H9 (cell line): Measurements from ENCODE around the gene KDSR. TPM values are rescaled to one million over a fixed set of nuclear protein-coding genes. Genes with fewer than 3 reads are reported as not detected.

Source experiments
- DNase-seq: peaks from one replicate; pipeline ENCODE4 v3.0.0-alpha.2; 2017
- H2AFZ ChIP-seq: one replicate; pipeline ENCODE4 v1.6.1; 2013; ENCODE audit warnings: mild to moderate bottlenecking, low read length, control low read depth, moderate library complexity
- H2AK5ac ChIP-seq: 2 replicates; pipeline ENCODE4 v1.6.1; 2013; ENCODE audit warnings: low read length, control low read depth, mixed read lengths; ENCODE audit not compliant: insufficient read length
- H2BK120ac ChIP-seq: one replicate; pipeline ENCODE4 v1.6.1; 2013; ENCODE audit warnings: low read depth, mild to moderate bottlenecking, low read length, control low read depth, inconsistent platforms; ENCODE audit not compliant: poor library complexity, severe bottlenecking
- H2BK12ac ChIP-seq: 2 replicates; pipeline ENCODE4 v1.6.1; 2013; ENCODE audit warnings: low read length, control low read depth, mixed read lengths, low read depth; ENCODE audit not compliant: insufficient read length
- H2BK15ac ChIP-seq: 2 replicates; pipeline ENCODE4 v1.6.1; 2013; ENCODE audit warnings: low read depth, low read length, control low read depth
- H2BK20ac ChIP-seq: one replicate; pipeline ENCODE4 v1.6.1; 2013; ENCODE audit warnings: low read depth, mild to moderate bottlenecking, low read length, control low read depth, inconsistent platforms; ENCODE audit not compliant: poor library complexity, severe bottlenecking
- H2BK5ac ChIP-seq: 2 replicates; pipeline ENCODE4 v1.6.1; 2013; ENCODE audit warnings: low read length, control low read depth, mixed read lengths; ENCODE audit not compliant: insufficient read length
- H3K14ac ChIP-seq: 2 replicates; pipeline ENCODE4 v1.6.1; 2013; ENCODE audit warnings: low read length, control low read depth; ENCODE audit not compliant: insufficient read depth
- H3K18ac ChIP-seq: 2 replicates; pipeline ENCODE4 v1.6.1; 2013; ENCODE audit warnings: low read depth, mild to moderate bottlenecking, mixed read lengths, low read length, control low read depth; ENCODE audit not compliant: insufficient read length
- H3K23ac ChIP-seq: 2 replicates; pipeline ENCODE4 v1.6.1; 2013; ENCODE audit warnings: low read length, control low read depth, mixed read lengths, low read depth; ENCODE audit not compliant: insufficient read length
- H3K23me2 ChIP-seq: 2 replicates; pipeline ENCODE4 v1.6.1; 2013; ENCODE audit warnings: low read depth, mild to moderate bottlenecking, mixed read lengths, low read length, control low read depth; ENCODE audit not compliant: insufficient read length, poor library complexity, severe bottlenecking
- H3K27ac ChIP-seq: 2 replicates; pipeline ENCODE4 v1.5.1; 2013; ENCODE audit warnings: low read length, control low read depth, mixed read lengths, low read depth; ENCODE audit not compliant: insufficient read length
- H3K27me3 ChIP-seq: 2 replicates; pipeline ENCODE4 v1.6.1; 2013; ENCODE audit warnings: low read length, control low read depth, inconsistent platforms; ENCODE audit not compliant: insufficient read depth
- H3K4ac ChIP-seq: 2 replicates; pipeline ENCODE4 v1.6.1; 2013; ENCODE audit warnings: low read depth, mild to moderate bottlenecking, control low read depth, inconsistent platforms, low read length, moderate library complexity
- H3K4me1 ChIP-seq: 2 replicates; pipeline ENCODE4 v1.6.1; 2013; ENCODE audit warnings: low read length, control low read depth, inconsistent platforms; ENCODE audit not compliant: insufficient read depth
- H3K4me2 ChIP-seq: 2 replicates; pipeline ENCODE4 v1.6.1; 2013; ENCODE audit warnings: low read length, control low read depth, mixed read lengths; ENCODE audit not compliant: insufficient read length, insufficient read depth
- H3K56ac ChIP-seq: 2 replicates; pipeline ENCODE4 v1.6.1; 2013; ENCODE audit warnings: low read depth, mild to moderate bottlenecking, mixed read lengths, low read length, control low read depth; ENCODE audit not compliant: insufficient read length
- H3K79me1 ChIP-seq: 2 replicates; pipeline ENCODE4 v1.6.1; 2013; ENCODE audit warnings: low read depth, mild to moderate bottlenecking, moderate library complexity, low read length, control low read depth, inconsistent platforms; ENCODE audit not compliant: insufficient read depth, poor library complexity, severe bottlenecking
- H3K79me2 ChIP-seq: 2 replicates; pipeline ENCODE4 v1.6.1; 2013; ENCODE audit warnings: low read length, control low read depth, inconsistent platforms; ENCODE audit not compliant: insufficient read depth
- H3K9ac ChIP-seq: 2 replicates; pipeline ENCODE4 v1.6.1; 2013; ENCODE audit warnings: low read length, control low read depth, mixed read lengths; ENCODE audit not compliant: insufficient read length; ENCODE audit errors: extremely low read depth
- H3K9me3 ChIP-seq: one replicate; pipeline ENCODE4 v1.6.1; 2013; ENCODE audit warnings: low read depth, low read length, inconsistent platforms; ENCODE audit not compliant: control insufficient read depth
- H3T11ph ChIP-seq: one replicate; pipeline ENCODE4 v1.6.1; 2013; ENCODE audit warnings: mild to moderate bottlenecking, low read length, control low read depth, inconsistent platforms
- H4K20me1 ChIP-seq: one replicate; pipeline ENCODE4 v1.6.1; 2013; ENCODE audit not compliant: control insufficient read depth, insufficient read length, insufficient read depth
- H4K5ac ChIP-seq: 2 replicates; pipeline ENCODE4 v1.6.1; 2013; ENCODE audit warnings: low read depth, mild to moderate bottlenecking, mixed read lengths, low read length, control low read depth; ENCODE audit not compliant: insufficient read length
- H4K8ac ChIP-seq: replicated peaks from 2 replicates; pipeline ENCODE4 v1.6.1; 2013; ENCODE audit warnings: low read length, control low read depth, mixed read lengths, low read depth; ENCODE audit not compliant: insufficient read length
- H4K91ac ChIP-seq: 2 replicates; pipeline ENCODE4 v1.6.1; 2013; ENCODE audit warnings: low read depth, mild to moderate bottlenecking, moderate library complexity, mixed read lengths, low read length, control low read depth; ENCODE audit not compliant: insufficient read length
- H3K27ac Mint-ChIP-seq, 3 experiments: 2 replicates in 2 of 3; 3 replicates in 1 of 3; pipeline ENCODE4 v1.8.0; 2020 to 2021; ENCODE audit warnings: mixed read lengths in 3 of 3, mild to moderate bottlenecking in 1 of 3, moderate library complexity in 1 of 3
- H3K27me3 Mint-ChIP-seq: 2 replicates; pipeline ENCODE4 v1.8.0; 2021; ENCODE audit warnings: low read depth, mild to moderate bottlenecking, moderate library complexity, mixed read lengths
- H3K36me3 Mint-ChIP-seq, 3 experiments: 2 replicates in 2 of 3; 3 replicates in 1 of 3; pipeline ENCODE4 v1.8.0; 2020 to 2021; ENCODE audit warnings: low read depth in 3 of 3, mixed read lengths in 3 of 3; ENCODE audit not compliant: insufficient read depth in 1 of 3
- H3K4me1 Mint-ChIP-seq, 2 experiments: 2 replicates each; pipeline ENCODE4 v1.8.0; 2020; ENCODE audit warnings: mixed read lengths in 2 of 2
- H3K4me3 Mint-ChIP-seq, 2 experiments: 2 replicates in 1 of 2; 3 replicates in 1 of 2; pipeline ENCODE4 v1.8.0; 2020 to 2021; ENCODE audit warnings: mild to moderate bottlenecking in 2 of 2, mixed read lengths in 2 of 2, moderate library complexity in 1 of 2
- H3K9me3 Mint-ChIP-seq, 2 experiments: 2 replicates in 1 of 2; 3 replicates in 1 of 2; pipeline ENCODE4 v1.8.0; 2020; ENCODE audit warnings: mild to moderate bottlenecking in 2 of 2, mixed read lengths in 2 of 2, moderate library complexity in 1 of 2
- CTCF ChIP-seq: fragments of 200-600 bp; sonication (generic); conservative IDR thresholded peaks from 3 replicates; pipeline ENCODE4 v1.8.0; 2021; ENCODE audit warnings: antibody characterized with exemption, mild to moderate bottlenecking
- WGBS: extraction: QIAGEN DNeasy Blood & Tissue Kit; methylation state at CpG from one replicate; pipeline ENCODE4 v1.1.7; 2013; ENCODE audit warnings: missing lambda C conversion rate, low lambda C conversion rate, mixed read lengths; ENCODE audit not compliant: insufficient read length; ENCODE audit errors: extremely low coverage; 5-methylcytosine and 5-hydroxymethylcytosine counted together
- total RNA-seq: library from RNA; stranded (reverse); gene quantifications from 2 replicates; pipeline ENCODE4 v1.2.1, GENCODE V29; 2021

The KDSR gene
- total RNA-seq, 1 experiment from 2014 or later, result 58.5 TPM

GRCh38 chr18:63302220-63302619 is 64.8 kb downstream of the KDSR start:
- no peaks in the 10 kb centered on the region for H3K9me3 Mint-ChIP-seq
- Histone ChIP-seq H3K23me2 (no peaks in the 10 kb centered on the region), H3K14ac (no peak overlapping the region), H3K27ac (no peak overlapping the region), H3K9me3 (no peaks in the 10 kb centered on the region), H3K4me1 (peaks cover 2% of the 10 kb centered on the region; the same call in 1 of the 2 replicates), H2BK12ac (no peak overlapping the region), H3K27me3 (no peaks in the 10 kb centered on the region), H3K9ac (no peak overlapping the region), H2BK20ac (no peak overlapping the region), H2BK120ac (no peak overlapping the region), H2AK5ac (no peak overlapping the region), H3K79me1 (no peaks in the 10 kb centered on the region), H3K18ac (no peak overlapping the region), H3K56ac (no peak overlapping the region), H4K8ac (no peak overlapping the region), H3K23ac (no peak overlapping the region), H2BK15ac (no peak overlapping the region), H3T11ph (no peak overlapping the region), H3K4ac (no peak overlapping the region), H2AFZ (no peak overlapping the region), H4K91ac (no peak overlapping the region), H3K79me2 (no peaks in the 10 kb centered on the region), H3K4me2 (no peak overlapping the region), H4K5ac (no peak overlapping the region), H4K20me1 (no peaks in the 10 kb centered on the region), H2BK5ac (no peak overlapping the region)
- no peak overlapping the region for H3K4me3 Mint-ChIP-seq
- no peak for TF ChIP-seq CTCF
- no CpG with 5 or more reads among the region's 4 CpGs for WGBS
- no peaks in the 10 kb centered on the region for H3K36me3 Mint-ChIP-seq
- peaks cover 15 to 16% of the 10 kb centered on the region in 2 experiments for H3K4me1 Mint-ChIP-seq
- no peaks in the 10 kb centered on the region for H3K27me3 Mint-ChIP-seq
- H3K27ac Mint-ChIP-seq, result no peak overlapping the region
- DNase-seq, result no peak
